UCSD-AML1 (cell line): ENCODE data around the gene MINK1.

Experiments used
- DNase-seq: peaks from one replicate; lab custom pipeline; 2025; ENCODE audit not compliant: unreplicated experiment; lab: John Stamatoyannopoulos, UW

The MINK1 gene

DNA sequence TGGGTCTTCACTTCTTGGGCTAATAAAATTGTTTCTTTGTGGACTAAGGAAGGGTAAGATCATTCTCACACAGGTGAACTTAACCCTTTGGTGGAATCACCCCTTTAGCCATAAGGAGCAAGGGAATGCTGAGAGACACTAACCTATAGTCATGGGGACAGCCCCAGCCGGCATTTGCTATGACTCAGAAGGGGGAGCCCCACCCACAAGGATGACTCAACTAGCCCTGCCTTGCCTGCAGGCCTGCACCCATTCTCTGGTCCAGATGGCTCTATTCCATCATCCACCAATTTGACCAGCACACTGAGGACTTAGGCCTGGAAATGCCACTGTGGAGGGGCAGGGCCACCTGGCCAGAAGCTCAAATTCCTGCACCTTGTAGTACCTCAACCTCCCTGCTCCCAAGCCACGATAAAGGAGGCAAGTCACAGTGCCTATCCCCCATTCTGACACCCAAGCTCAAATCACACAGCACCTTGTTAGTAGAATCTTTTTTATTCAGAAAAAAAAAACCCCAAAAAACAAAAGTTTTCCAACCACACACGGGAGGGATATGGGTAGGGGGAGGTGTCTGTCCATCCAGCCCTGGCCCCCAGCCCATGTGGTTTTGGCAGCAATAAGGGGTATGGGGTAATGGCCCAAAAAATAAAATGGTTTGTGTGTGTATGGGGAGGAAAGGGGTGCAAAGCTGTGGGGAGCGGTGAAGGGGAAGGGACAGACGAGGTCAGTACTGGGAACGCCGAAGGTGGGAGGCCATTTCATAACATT is 112.2 kb downstream of the MINK1 start:
- DNase-seq = peak; percentile 70

DNA sequence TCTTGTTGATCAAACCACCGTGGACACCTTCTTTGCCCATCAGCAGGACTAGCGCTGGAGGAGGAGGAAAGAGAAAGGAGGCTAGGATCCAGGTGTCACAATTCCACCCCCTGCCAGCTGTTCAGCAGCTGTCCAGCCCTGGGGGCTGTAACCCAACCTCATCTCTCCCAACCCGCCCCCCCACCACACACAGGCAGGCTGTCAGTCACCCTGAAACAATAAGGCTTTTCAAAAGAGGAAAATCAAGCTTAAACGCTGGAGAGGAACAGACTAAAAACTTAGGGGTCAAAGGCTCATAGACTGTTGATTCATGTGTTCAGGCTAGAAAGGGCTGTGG is 112.8 kb downstream of the MINK1 start:
- DNase-seq = no peak

DNA sequence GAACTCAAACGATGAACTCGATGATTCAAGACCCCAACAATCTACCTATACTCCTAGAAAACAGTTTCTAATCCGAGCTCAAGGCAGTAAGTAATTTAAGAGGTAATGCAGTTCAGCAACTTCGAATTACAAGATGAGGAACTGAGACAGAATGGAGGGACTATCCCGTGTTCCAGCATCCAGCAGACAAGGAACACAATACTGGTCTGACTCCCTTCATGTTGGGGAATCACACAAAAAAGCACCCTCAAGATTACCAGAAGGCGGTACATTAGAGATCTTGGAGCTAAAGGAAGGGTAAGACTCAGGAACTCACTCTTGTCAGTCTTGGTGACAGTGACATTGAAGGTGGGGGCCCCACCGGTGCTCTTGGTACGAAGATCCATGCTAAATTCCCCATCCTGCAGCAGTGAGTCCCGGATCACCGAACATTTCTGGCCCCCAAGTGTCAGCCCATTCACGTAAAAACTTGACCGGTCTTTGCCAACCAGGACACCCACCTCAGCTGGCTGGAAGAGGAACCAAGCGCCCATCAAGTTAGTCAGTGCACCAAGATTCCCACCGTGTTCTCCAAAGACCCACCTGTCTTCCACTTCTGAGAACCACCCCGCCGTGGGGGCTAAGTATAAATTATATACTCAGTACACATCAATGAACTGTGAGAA is 113.3 kb downstream of the MINK1 start:
- no peak for DNase-seq

GRCh38 chr17:4947010-4947410 is 113.9 kb downstream of the MINK1 start:
- peak; percentile 76 for DNase-seq
